T47D (cell line): ENCODE data around the gene RABGGTA.
A peak's percentile ranks its signal among the peaks of the same experiment; 100 is the strongest.
"Not testable (repeated sequence)": the region's sequence is repeated elsewhere in the genome, so short reads cannot be mapped to it uniquely, and the experiment has no call there.

Source experiments
- DNase-seq, 2 experiments: peaks; one replicate each; pipeline versions ENCODE4 v3.0.0 to v3.0.0-alpha.2; 2011 to 2012; ENCODE audit warnings: low read depth in 1 of 2, low spot score in 1 of 2
- JUND ChIP-seq: IDR thresholded peaks from 2 replicates; pipeline ENCODE4 v1.6.1; 2012; ENCODE audit warnings: low read depth
- in situ Hi-C: cut with HindIII; loops from 2 replicates; pipeline ENCODE4 v1.10.0; 2016; ENCODE audit warnings: low sequenced_read_pairs, low pct_unique_long_range_greater_than_20kb

Gene RABGGTA

DNA sequence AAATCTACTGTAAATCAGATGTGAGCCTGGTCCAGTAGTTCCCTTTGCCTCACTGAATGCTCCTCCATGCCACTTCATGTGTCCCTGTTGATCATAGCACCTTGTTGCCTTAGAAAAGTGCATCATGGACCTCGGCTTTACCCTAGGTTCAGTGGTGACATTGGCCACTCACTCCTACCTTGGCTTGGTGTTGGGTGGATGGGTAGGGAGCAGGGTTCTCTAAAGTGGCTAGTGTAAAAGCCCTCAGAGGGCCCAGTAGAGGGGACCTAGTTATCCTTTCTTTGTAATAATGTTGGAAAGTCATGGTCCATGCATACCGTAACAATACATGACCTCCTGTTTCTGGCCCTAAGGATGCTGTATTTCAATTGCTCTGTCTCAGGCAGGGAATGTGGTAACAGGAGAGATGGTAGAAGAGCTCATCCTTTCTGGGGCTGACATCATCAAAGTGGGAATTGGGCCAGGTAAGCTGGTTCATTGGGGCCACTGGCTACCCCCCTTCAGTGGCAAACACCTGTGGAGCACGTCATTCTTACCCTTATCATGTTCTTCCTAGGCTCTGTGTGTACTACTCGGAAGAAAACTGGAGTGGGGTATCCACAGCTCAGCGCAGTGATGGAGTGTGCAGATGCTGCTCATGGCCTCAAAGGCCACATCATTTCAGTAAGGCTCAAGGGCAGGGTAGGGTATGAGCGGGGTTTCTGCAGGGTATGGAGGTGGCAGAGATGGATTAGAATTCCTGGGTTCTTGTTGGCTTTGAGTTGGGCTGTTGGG is 34.5 kb downstream of the RABGGTA start:
- in situ Hi-C loops: no loop called here
- DNase-seq: no peak
- TF ChIP-seq JUND: no peak

DNA sequence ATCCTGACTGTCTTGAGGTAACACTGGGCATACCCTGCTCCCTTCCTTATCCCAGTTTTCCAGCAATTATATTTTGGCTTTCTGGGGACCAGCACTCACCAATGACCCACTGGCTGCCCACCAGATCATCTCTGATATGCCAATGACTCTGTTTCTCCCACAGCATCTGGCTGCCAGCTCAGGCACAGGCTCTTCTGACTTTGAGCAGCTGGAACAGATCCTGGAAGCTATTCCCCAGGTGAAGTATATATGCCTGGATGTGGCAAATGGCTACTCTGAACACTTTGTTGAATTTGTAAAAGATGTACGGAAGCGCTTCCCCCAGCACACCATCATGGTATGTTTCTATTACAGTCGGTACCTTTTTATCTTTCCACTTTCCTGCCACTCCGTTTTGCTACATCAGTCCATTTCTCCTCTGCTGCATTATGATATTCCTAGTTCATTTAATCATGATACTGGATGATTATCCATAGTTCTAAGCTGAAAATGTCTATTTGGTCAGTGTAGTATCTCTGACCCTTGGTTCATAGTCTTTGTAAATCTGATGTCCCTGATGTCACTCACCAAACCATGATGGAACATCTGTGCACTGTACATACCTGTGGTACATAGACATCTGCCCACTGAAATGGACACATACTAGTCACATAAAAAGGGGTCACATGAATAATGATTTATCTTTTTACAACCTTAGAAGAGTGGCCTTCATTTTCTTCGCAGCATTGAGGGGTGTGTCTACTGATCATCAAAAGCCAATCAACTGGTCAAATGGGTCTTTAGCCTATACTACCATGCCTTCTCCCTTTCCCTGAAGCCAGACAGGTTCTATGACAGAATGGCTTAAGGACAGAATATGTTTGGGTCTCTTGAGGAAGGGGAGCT is 35.4 kb downstream of the RABGGTA start:
- in situ Hi-C loops: no loop called here
- DNase-seq: no peak
- no peak for TF ChIP-seq JUND

DNA sequence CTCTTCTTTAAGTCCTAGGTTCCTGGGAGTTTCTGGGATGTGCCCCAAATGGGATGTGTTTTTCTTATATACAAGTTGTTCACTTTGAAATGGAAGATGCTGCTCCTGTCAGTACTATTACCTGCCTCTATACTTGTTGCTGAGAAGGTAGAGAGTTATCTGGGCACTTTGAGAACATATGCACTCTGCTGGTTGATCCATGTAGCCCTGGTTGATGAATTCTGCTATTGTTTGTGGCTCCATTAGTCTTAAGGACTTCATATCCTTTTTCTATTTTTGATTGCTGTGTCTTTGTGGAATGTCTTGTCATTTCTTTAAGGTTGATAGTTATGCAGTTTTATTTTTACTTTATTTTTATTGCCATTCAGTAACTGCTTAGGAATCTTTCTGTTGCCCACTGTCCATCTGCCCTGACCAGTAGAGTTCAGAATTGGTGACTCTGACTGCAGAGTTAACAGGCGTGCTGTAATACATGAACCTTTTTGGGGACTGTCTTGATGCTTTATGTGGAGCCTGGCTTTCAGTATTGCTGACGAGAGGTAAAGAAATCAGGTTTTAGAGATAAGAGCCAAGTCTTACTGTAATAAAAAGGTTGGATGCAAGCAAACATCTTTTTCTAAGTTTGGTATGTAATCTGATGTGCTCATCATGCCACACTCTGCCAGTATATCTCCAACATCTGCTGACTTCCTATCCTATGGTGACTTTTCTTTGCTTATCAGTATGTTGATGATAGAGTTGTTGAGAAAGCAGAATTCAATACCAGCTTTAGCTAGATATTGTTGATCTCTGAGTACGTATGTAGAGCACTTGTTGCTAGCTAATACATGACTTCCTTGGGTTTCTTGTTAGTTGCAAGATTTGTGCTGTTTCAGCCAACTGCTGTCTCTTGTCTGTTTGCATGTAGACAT is 37.0 kb downstream of the RABGGTA start:
- in situ Hi-C loops: no loop called here

DNA sequence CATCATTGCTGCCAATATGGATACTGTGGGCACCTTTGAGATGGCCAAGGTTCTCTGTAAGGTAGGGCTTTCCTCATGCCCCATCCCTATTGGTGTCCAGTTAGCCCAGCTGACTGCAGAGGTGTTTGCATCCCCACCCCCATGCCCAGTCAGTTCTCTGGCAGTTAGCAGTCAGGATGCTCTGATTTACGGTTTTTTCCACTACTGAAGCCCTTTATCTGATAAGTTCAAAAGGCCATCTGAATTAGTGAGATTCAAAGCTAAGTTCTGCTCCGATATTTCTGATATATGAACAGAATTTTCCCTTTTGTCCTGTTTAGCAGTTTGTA is 37.9 kb downstream of the RABGGTA start:
- in situ Hi-C loops: no loop called here

More for the DNA sequence above, 37.0 kb downstream of the RABGGTA start:
- DNase-seq: no peak
- TF ChIP-seq JUND: no peak

DNA sequence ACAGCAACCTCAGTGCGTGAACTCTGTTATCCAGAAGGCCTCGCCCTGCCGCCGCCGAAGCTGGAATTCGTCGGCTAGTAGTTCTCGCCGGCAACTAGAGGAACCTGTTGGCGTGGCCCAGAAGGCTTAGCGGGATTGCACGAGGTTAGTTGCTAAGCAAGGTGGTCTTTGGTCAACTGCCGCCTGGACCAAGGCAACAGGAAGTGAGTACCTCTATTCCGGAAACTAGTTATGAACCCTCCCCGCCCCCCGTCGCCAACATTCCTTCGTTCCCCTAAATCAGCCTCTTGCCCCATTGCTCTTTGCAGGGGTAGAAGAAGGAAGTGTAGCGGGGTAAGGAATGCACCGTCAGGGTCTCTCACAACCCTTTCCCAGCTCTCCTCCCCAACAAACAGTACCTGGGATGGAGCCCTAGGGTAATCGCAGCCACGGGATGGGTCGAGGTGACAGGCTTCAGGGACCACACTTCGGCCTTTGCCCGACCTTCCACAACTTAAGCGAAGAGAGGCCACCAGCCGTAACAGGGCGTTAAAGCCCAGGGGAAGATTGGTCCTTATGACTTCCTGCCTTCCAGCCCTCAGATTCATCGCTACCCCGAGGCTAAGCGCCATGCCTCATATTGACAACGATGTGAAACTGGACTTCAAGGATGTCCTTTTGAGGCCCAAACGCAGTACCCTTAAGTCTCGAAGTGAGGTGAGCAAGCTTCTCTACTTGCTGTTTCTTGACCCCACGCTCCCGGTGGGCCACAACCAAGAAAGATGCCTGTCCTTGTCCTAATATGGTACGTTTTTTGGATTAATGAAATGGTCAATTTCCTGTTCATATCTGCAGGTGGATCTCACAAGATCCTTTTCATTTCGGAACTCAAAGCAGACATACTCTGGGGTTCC is 38.5 kb downstream of the RABGGTA start, which contains the start of gene GMPR2:
GMPR2 (plus strand) TSS at position 285 of the 893 bp plus-strand sequence; CDS start at position 610, 325 bp downstream.
- no peak for TF ChIP-seq JUND
- DNase-seq: no peak
- in situ Hi-C loops: no loop called here

More for the DNA sequence above, 37.9 kb downstream of the RABGGTA start:
- no peak for TF ChIP-seq JUND
- no peak for DNase-seq

DNA sequence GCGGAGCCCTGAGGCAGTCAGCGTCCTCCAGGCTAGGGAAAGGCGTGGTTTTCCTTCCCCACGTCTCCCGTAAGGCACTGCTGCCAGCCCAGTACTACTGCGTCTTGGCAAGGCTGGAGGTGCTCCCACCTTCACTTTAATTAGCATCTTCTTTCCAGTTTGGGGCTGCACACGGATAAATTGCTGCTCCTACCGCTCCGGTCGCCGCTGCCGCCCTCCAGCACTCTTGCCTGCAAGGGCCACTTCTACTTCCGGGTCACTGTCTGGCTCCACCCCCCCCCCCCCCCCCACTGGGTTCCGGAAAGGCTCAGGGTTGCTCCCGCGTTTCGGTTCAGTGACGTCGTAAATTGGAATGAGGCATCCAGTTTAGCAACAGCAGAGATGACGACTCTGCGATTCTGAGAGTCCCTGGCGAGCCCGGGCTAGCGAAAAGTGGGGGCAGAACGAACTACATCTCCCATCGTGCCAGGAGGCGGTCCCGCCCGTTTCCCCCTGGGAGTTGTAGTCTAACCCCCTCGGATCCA is 39.2 kb downstream of the RABGGTA start, which contains the start of gene NEDD8:
NEDD8 (minus strand) TSS at position 247 of the 524 bp plus-strand sequence; CDS start at position 147, 100 bp downstream.
- TF ChIP-seq JUND: no peak
- DNase-seq: peak; percentile 45 to 96
- in situ Hi-C loops: no loop called here

DNA sequence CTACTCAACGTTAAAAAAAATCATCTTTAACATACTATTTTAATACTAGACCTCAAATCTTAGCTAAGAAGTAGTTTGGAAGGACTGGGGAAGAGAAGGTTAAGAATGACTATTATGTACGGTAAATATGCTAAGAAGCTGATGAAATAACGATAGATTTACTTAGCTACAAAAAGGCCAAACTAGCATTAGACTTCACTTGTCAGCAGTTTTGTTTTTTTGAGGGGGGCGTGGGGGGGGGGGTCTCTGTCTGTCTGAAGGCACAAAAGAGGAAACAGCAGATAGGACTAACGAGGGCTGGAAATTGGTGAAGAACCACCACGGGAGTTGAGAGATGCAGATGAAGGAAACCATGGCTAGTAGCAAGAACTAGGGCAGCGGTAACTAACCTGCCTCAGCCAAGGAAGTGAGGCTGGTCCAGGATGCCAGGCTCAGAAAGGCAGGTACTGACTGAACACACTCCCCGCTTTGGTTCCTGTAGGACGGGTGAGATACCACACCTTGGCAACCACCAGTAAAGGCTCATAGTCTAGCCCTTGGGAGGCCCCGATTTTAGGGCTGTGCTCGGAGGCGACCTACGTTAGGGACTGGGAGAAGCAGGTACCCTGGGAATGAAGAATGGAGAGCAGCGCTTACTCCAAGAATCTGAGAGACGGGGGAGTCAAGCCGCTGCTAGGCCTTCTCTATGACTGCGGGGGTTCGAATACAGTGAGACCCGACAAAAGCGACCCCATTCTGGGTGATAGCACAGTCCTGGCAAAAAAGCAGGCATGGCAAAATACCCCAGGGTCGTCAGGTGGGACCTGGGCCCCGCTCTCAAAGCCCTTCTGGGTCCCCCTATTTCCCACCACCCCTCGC is 39.9 kb downstream of the RABGGTA start:
- in situ Hi-C loops: no loop called here
- no peak for DNase-seq
- no peak for TF ChIP-seq JUND

DNA sequence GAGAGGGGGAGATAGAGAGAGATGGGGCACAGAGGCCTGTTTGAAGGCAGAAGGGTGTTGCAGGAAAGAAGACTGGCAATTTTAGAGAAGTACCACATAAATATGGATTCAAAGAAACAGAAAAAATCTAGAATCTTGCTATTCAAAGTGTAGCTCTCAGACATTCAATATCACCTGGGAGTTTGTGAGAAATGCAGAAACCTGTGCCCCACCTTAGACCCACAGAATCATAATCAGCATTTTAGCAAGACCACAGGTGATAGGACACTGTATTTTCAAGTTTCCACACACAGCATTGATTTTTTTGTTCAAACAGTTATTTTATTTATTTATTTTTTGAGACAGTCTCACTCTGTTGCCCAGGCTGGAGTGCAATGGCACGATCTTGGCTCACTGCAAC is 42.5 kb downstream of the RABGGTA start:
- TF ChIP-seq JUND: no peak
- in situ Hi-C loops: no loop called here
- DNase-seq: no peak

DNA sequence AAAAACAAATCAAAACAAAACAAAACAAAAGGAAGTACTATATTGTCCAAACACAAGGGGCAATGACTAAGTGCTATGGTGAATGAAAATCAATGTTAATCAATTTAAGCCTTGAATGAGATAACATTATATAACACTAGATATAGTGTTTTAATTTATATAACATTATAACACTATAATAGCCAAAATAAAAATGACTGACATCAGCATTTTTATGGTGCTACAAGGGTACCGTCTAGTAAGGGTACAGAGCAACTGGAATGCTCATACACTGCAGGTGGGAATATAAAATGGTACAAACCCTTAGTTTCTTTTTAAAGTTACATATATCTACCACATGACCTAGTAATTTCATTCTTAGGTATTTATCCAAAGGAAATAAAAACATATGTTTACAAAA is 44.9 kb downstream of the RABGGTA start:
- in situ Hi-C loops: no loop called here
- TF ChIP-seq JUND: no peak
- DNase-seq: no peak

DNA sequence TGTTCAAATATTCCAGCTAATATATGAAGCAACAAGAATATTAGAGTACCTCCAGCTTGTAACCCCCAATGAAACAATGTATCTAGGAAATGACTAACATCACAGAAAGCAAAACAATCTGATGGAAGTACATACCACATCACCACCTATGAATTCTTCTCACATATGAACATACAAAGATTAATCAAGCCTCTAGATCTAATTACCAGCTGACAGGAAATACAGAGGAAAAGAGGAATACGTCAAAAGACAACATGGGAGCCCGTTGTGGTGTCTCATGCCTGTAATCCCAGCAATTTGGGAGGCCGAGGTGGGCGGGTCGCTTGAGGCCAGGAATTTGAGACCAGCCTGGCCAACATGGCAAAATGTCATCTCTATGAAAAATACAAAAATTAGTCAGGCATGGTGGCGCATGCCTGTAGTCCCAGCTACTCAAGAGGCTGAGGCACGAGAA is 46.8 kb downstream of the RABGGTA start:
- DNase-seq: no peak
- in situ Hi-C loops: no loop called here
- no peak for TF ChIP-seq JUND

DNA sequence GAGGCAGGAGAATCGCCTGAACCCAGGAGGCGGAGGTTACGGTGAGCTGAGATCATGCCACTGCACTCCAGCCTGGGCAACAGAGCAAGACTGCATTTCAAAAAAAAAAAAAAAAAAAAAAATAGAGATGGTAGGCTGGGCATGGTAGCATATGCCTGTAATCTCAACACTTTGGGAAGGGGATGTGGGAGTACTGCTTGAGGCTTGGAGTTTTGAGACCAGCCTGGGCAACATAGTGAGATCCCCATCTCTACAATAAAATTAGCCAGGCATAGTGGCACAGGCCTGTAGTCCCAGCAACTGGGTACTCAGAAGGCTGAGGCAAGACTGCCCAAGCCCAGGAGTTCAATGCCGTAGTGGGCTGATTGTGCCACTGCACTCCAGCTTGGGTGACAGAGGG is 48.4 kb downstream of the RABGGTA start:
- DNase-seq, in situ Hi-C loops: not testable (repeated sequence)
